Activated CD4-positive, alpha-beta T cell treated with anti-CD3 and anti-CD28 coated beads, Interleukin-2, Interleukin-6, amounts not matched to agents 100 ng/mL and 50 ng/mL, durations not matched to agents 16 hours and 8 hours (primary cell): Measurements from ENCODE around the gene MPV17L.
"Not testable (repeated sequence)": the region's sequence is repeated elsewhere in the genome, so short reads cannot be mapped to it uniquely, and the experiment has no call there.

Source experiments
- DNase-seq: peaks from one replicate; pipeline ENCODE4 v3.0.0-alpha.2; 2020

The MPV17L gene

GRCh38 chr16:15453296-15453695 lies 57.7 kb downstream of the MPV17L start:
- DNase-seq, result not testable (repeated sequence)

GRCh38 chr16:15454933-15455332 lies 59.4 kb downstream of the MPV17L start:
- not testable (repeated sequence) for DNase-seq

GRCh38 chr16:15457400-15457799 lies 61.8 kb downstream of the MPV17L start:
- no peak for DNase-seq

- no peak for DNase-seq
Observed at GRCh38 chr16:15457958-15458357, 62.4 kb downstream of the MPV17L start.

- DNase-seq, result no peak
Observed at GRCh38 chr16:15459791-15460190, 64.2 kb downstream of the MPV17L start.

- no peak for DNase-seq
Observed at GRCh38 chr16:15460601-15461000, 65.0 kb downstream of the MPV17L start.

GRCh38 chr16:15461376-15461775 lies 65.8 kb downstream of the MPV17L start:
- DNase-seq, result no peak
